Measurements from ENCODE around the gene CHRD. TPM values are rescaled to one million over a fixed set of nuclear protein-coding genes. Genes with fewer than 3 reads are reported as not detected.

The CHRD gene
- total and polyA plus RNA-seq, 9 of the 15 experiments (the other 6 are each of a cell fraction or from before 2014, with no cell fraction given) = 0.11 to 1.3 (median 0.59) TPM; not detected in 3

GRCh38 chr3:184345317-184346144, 34.3 kb upstream of the CHRD start (continued):
- no peak for TF ChIP-seq STAT6 (CRISPR knock-in tag; IDR thresholded peaks at IDR 0.05)
- no peak for TF ChIP-seq BDP1 (IDR thresholded peaks at IDR 0.05; ENCODE audit: insufficient read depth, insufficient read length)
- TF ChIP-seq FIP1L1 (IDR thresholded peaks at IDR 0.05; ENCODE audit: low read depth, low read length, poor library complexity, severe bottlenecking) = no peak
- TF ChIP-seq EP300 (IDR thresholded peaks at IDR 0.05; ENCODE audit: low read length) = no peak
- no peak for TF ChIP-seq ARID1B (IDR thresholded peaks at IDR 0.05)
- TF ChIP-seq POU5F1 (IDR thresholded peaks at IDR 0.05; ENCODE audit: borderline replicate concordance, low read depth, low read length, partially characterized antibody) = no peak
- no peak for TF ChIP-seq CREB5 (CRISPR knock-in tag; IDR thresholded peaks at IDR 0.05)
- TF ChIP-seq TCF3 (CRISPR knock-in tag; IDR thresholded peaks at IDR 0.05) = 0 out of 2 replicates have a peak, but pooled peaks have one; percentile 10
- TF ChIP-seq ZBTB9 (CRISPR knock-in tag; IDR thresholded peaks at IDR 0.05) = no peak
- TF ChIP-seq SMARCB1 (IDR thresholded peaks at IDR 0.05; ENCODE audit: insufficient read length, low read depth) = no peak
- TF ChIP-seq USF1 (CRISPR knock-in tag; IDR thresholded peaks at IDR 0.05) = peak; percentile 86
- TF ChIP-seq ZNF609 (CRISPR knock-in tag; IDR thresholded peaks at IDR 0.05; ENCODE audit: borderline replicate concordance) = no peak
- TF ChIP-seq RBBP5 (IDR thresholded peaks at IDR 0.05; ENCODE audit: borderline replicate concordance, insufficient read depth, low read length, poor library complexity, severe bottlenecking) = no peak
- TF ChIP-seq TEAD4 (IDR thresholded peaks at IDR 0.05; ENCODE audit: low read length) = 0 out of 2 replicates have a peak, but pooled peaks have one; percentile 11
- no peak for TF ChIP-seq TEAD4 (CRISPR knock-in tag; IDR thresholded peaks at IDR 0.05; ENCODE audit: borderline replicate concordance)

All from K562 (cell line).